Ascending aorta (tissue), 2 donors: Measurements from ENCODE around the gene LDLRAD4. TPM values are rescaled to one million over a fixed set of nuclear protein-coding genes. Genes with fewer than 3 reads are reported as not detected.

Experiments
- DNase-seq, 2 donors: peaks; one replicate each; pipeline ENCODE4 v3.0.0-alpha.2; 2019; ENCODE audit warnings: low spot score in 2 of 2
- H3K27ac ChIP-seq, 2 donors: fragments of 200-600 bp; sonication (generic); one replicate each; pipeline ENCODE4 v1.5.1; 2016 to 2017; ENCODE audit warnings: mild to moderate bottlenecking in 1 of 2
- H3K27me3 ChIP-seq: fragments of 200-600 bp; sonication (generic); one replicate; pipeline ENCODE4 v1.5.1; 2017
- H3K36me3 ChIP-seq, 2 donors: fragments of 200-600 bp; sonication (generic); one replicate each; pipeline ENCODE4 v1.5.1; 2016
- H3K4me1 ChIP-seq, 2 donors: fragments of 200-600 bp; sonication (generic); one replicate each; pipeline ENCODE4 v1.5.1; 2016 to 2017; ENCODE audit warnings: mild to moderate bottlenecking in 1 of 2
- H3K4me3 ChIP-seq, 2 donors: fragments of 200-600 bp; sonication (generic); one replicate each; pipeline ENCODE4 v1.5.1; 2016 to 2017; ENCODE audit warnings: mild to moderate bottlenecking in 1 of 2
- H3K9me3 ChIP-seq, 2 donors: fragments of 200-600 bp; sonication (generic); one replicate each; pipeline ENCODE4 v1.5.1; 2016
- CTCF ChIP-seq, 3 experiments: fragments of 200-600 bp in 2 of 3; fragments of 450-650 bp in 1 of 3; sonication (generic) in 2 of 3; IDR thresholded peaks; one replicate each; pipeline ENCODE4 v1.5.1; 2016 to 2019; ENCODE audit warnings: antibody characterized with exemption in 3 of 3, mild to moderate bottlenecking in 1 of 3, moderate library complexity in 1 of 3
- intact Hi-C: fragments of 100-400 bp; cut with DNase I; formaldehyde crosslinking; loops from one replicate; pipeline ENCODE4 v1.15.1; 2023
- total RNA-seq: library from RNA; depleted of rRNA; stranded (reverse); fragments of >200 nt; gene quantifications from one replicate; pipeline ENCODE4 v1.1.0, GENCODE V29; 2016

The LDLRAD4 gene
- total RNA-seq, 1 donor from 2014 or later, result 21.0 TPM

- Histone ChIP-seq H3K36me3 (peaks cover 0 to 3% of the 10 kb centered on the region in 2 donors), H3K27me3 (no peaks in the 10 kb centered on the region), H3K9me3 (peaks cover 0 to 7% of the 10 kb centered on the region in 2 donors), H3K27ac (no peak overlapping the region), H3K4me1 (peaks cover 0 to 22% of the 10 kb centered on the region in 2 donors), H3K4me3 (no peak overlapping the region)
- intact Hi-C loops, result loop anchor here (5.0 kb wide), 1 partner anchor 210 kb away; no protein-coding TSS in a partner anchor
- no peak for TF ChIP-seq CTCF (IDR thresholded peaks at IDR 0.05)
- no peak for DNase-seq
Measured at GRCh38 chr18:13302040-13302439, 83.5 kb downstream of the LDLRAD4 start.

- DNase-seq, result no peak
- Histone ChIP-seq H3K27me3 (no peaks in the 10 kb centered on the region), H3K9me3 (peaks cover 0 to 7% of the 10 kb centered on the region in 2 donors), H3K36me3 (peaks cover 0 to 3% of the 10 kb centered on the region in 2 donors), H3K27ac (no peak overlapping the region), H3K4me1 (peaks cover 0 to 22% of the 10 kb centered on the region in 2 donors), H3K4me3 (no peak overlapping the region)
- intact Hi-C loops, result loop anchor here (5.0 kb wide), 1 partner anchor 210 kb away; no protein-coding TSS in a partner anchor
- no peak for TF ChIP-seq CTCF (IDR thresholded peaks at IDR 0.05)
Measured at GRCh38 chr18:13302457-13303225, 84.1 kb downstream of the LDLRAD4 start.

GRCh38 chr18:13303756-13304364 lies 85.3 kb downstream of the LDLRAD4 start:
- peaks cover 0 to 22% of the 10 kb centered on the region in 2 donors for H3K4me1 ChIP-seq
- no peaks in the 10 kb centered on the region for H3K27me3 ChIP-seq
- no peak overlapping the region for H3K4me3 ChIP-seq
- no peak for TF ChIP-seq CTCF (IDR thresholded peaks at IDR 0.05)
- intact Hi-C loops, result loop anchor here (5.0 kb wide), 1 partner anchor 208 kb away; no protein-coding TSS in a partner anchor
- H3K36me3 ChIP-seq, result peaks cover 0 to 3% of the 10 kb centered on the region in 2 donors
- no peak overlapping the region for H3K27ac ChIP-seq
- H3K9me3 ChIP-seq, result peaks cover 0 to 7% of the 10 kb centered on the region in 2 donors
- peak in 1 of 2 donors; percentile 30 for DNase-seq

- no peak overlapping the region for H3K27ac ChIP-seq
- peaks cover 0 to 3% of the 10 kb centered on the region in 2 donors for H3K36me3 ChIP-seq
- peak in 1 of 2 donors; percentile 2 for DNase-seq
- H3K9me3 ChIP-seq, result peaks cover 0 to 7% of the 10 kb centered on the region in 2 donors
- no peak for TF ChIP-seq CTCF (IDR thresholded peaks at IDR 0.05)
- peaks cover 0 to 15% of the 10 kb centered on the region in 2 donors for H3K4me1 ChIP-seq
- no peaks in the 10 kb centered on the region for H3K27me3 ChIP-seq
- no peak overlapping the region for H3K4me3 ChIP-seq
- intact Hi-C loops, result no loop called here
Measured at GRCh38 chr18:13305301-13305700, 86.7 kb downstream of the LDLRAD4 start.

- H3K4me3 ChIP-seq, result no peak overlapping the region
- H3K27ac ChIP-seq, result no peak overlapping the region
- H3K36me3 ChIP-seq, result peaks cover 0 to 3% of the 10 kb centered on the region in 2 donors
- H3K27me3 ChIP-seq, result no peaks in the 10 kb centered on the region
- DNase-seq, result peak in 1 of 2 donors; percentile 5
- peaks cover 0 to 15% of the 10 kb centered on the region in 2 donors for H3K4me1 ChIP-seq
- no peak for TF ChIP-seq CTCF (IDR thresholded peaks at IDR 0.05)
- peaks cover 0 to 7% of the 10 kb centered on the region in 2 donors for H3K9me3 ChIP-seq
- intact Hi-C loops, result no loop called here
Measured at GRCh38 chr18:13306583-13306982, 88.0 kb downstream of the LDLRAD4 start.
